HEK293 (cell line): ENCODE measurements around the gene TCHP.

Experiments used
- GLI2 ChIP-seq: fragments of 450-650 bp; formaldehyde crosslinking; IDR thresholded peaks from 2 replicates; pipeline ENCODE4; 2017; ENCODE audit warnings: missing biosample characterization, missing genetic modification characterization, low read depth, borderline replicate concordance
- GLI4 ChIP-seq: fragments of 450-650 bp; formaldehyde crosslinking; IDR thresholded peaks from 2 replicates; pipeline ENCODE4 v1.5.1; 2016; ENCODE audit warnings: missing biosample characterization, missing genetic modification characterization
- HIC1 ChIP-seq: fragments of 450-650 bp; formaldehyde crosslinking; IDR thresholded peaks from 2 replicates; pipeline ENCODE4 v1.5.1; 2016; ENCODE audit warnings: missing biosample characterization, missing genetic modification characterization
- KLF10 ChIP-seq: fragments of 450-650 bp; IDR thresholded peaks from 2 replicates; pipeline ENCODE4 v1.5.1; 2018; ENCODE audit warnings: missing biosample characterization, mild to moderate bottlenecking, missing genetic modification characterization
- PATZ1 ChIP-seq: fragments of 450-650 bp; formaldehyde crosslinking; IDR thresholded peaks from 2 replicates; pipeline ENCODE4 v1.5.1; 2016; ENCODE audit warnings: missing biosample characterization, missing genetic modification characterization
- REPIN1 ChIP-seq: fragments of 450-650 bp; formaldehyde crosslinking; IDR thresholded peaks from 2 replicates; pipeline ENCODE4 v1.5.1; 2017; ENCODE audit warnings: missing biosample characterization, missing genetic modification characterization, low read depth
- ZBTB21 ChIP-seq: fragments of 450-650 bp; formaldehyde crosslinking; IDR thresholded peaks from 2 replicates; pipeline ENCODE4 v1.5.1; 2017; ENCODE audit warnings: missing biosample characterization, missing genetic modification characterization
- ZBTB48 ChIP-seq: fragments of 450-650 bp; formaldehyde crosslinking; IDR thresholded peaks from 2 replicates; pipeline ENCODE4 v1.5.1; 2016; ENCODE audit warnings: missing biosample characterization, missing genetic modification characterization
- ZBTB6 ChIP-seq: fragments of 450-650 bp; formaldehyde crosslinking; IDR thresholded peaks from 2 replicates; pipeline ENCODE4 v1.5.1; 2017; ENCODE audit warnings: missing biosample characterization, missing genetic modification characterization
- ZBTB8A ChIP-seq: fragments of 450-650 bp; formaldehyde crosslinking; IDR thresholded peaks from 2 replicates; pipeline ENCODE4 v1.5.1; 2016; ENCODE audit warnings: missing biosample characterization, missing genetic modification characterization
- ZFHX2 ChIP-seq: fragments of 450-650 bp; formaldehyde crosslinking; conservative IDR thresholded peaks from 2 replicates; pipeline ENCODE4 v1.5.1; 2016; ENCODE audit warnings: missing biosample characterization, missing genetic modification characterization
- ZNF121 ChIP-seq: fragments of 450-650 bp; formaldehyde crosslinking; IDR thresholded peaks from 2 replicates; pipeline ENCODE4 v1.5.1; 2016; ENCODE audit warnings: missing biosample characterization, missing genetic modification characterization
- ZNF169 ChIP-seq: fragments of 450-650 bp; formaldehyde crosslinking; IDR thresholded peaks from 2 replicates; pipeline ENCODE4 v1.5.1; 2016; ENCODE audit warnings: missing biosample characterization, missing genetic modification characterization
- ZNF24 ChIP-seq: fragments of 450-650 bp; formaldehyde crosslinking; IDR thresholded peaks from 2 replicates; pipeline ENCODE4 v1.5.1; 2016; ENCODE audit warnings: missing biosample characterization, missing genetic modification characterization
- ZNF266 ChIP-seq: fragments of 450-650 bp; formaldehyde crosslinking; IDR thresholded peaks from 2 replicates; pipeline ENCODE4 v1.5.1; 2016; ENCODE audit warnings: missing biosample characterization, missing genetic modification characterization, low read depth
- ZNF324 ChIP-seq: fragments of 450-650 bp; formaldehyde crosslinking; IDR thresholded peaks from 2 replicates; pipeline ENCODE4 v1.5.1; 2016; ENCODE audit warnings: missing biosample characterization, missing genetic modification characterization
- ZNF335 ChIP-seq: fragments of 450-650 bp; formaldehyde crosslinking; conservative IDR thresholded peaks from 2 replicates; pipeline ENCODE4 v1.5.1; 2016; ENCODE audit warnings: missing biosample characterization, missing genetic modification characterization
- ZNF449 ChIP-seq: fragments of 450-650 bp; formaldehyde crosslinking; IDR thresholded peaks from 2 replicates; pipeline ENCODE4 v1.5.1; 2017; ENCODE audit warnings: missing biosample characterization, mild to moderate bottlenecking, missing genetic modification characterization, moderate library complexity
- ZNF510 ChIP-seq: fragments of 450-650 bp; formaldehyde crosslinking; IDR thresholded peaks from 2 replicates; pipeline ENCODE4 v1.5.1; 2018; ENCODE audit warnings: mild to moderate bottlenecking, missing genetic modification characterization, missing biosample characterization; ENCODE audit not compliant: insufficient replicate concordance
- ZNF544 ChIP-seq: fragments of 450-650 bp; formaldehyde crosslinking; IDR thresholded peaks from 2 replicates; pipeline ENCODE4 v1.5.0; 2017; ENCODE audit warnings: missing biosample characterization, missing genetic modification characterization
- ZNF555 ChIP-seq: fragments of 450-650 bp; formaldehyde crosslinking; conservative IDR thresholded peaks from 2 replicates; pipeline ENCODE4 v1.5.1; 2017; ENCODE audit warnings: missing biosample characterization, mild to moderate bottlenecking, missing genetic modification characterization, inconsistent platforms
- ZNF561 ChIP-seq: fragments of 450-650 bp; IDR thresholded peaks from 2 replicates; pipeline ENCODE4 v1.5.1; 2018; ENCODE audit warnings: missing biosample characterization, missing genetic modification characterization, borderline replicate concordance
- ZNF610 ChIP-seq: fragments of 450-650 bp; formaldehyde crosslinking; IDR thresholded peaks from 2 replicates; pipeline ENCODE4 v1.5.1; 2016; ENCODE audit warnings: missing biosample characterization, missing genetic modification characterization, borderline replicate concordance
- ZNF629 ChIP-seq: fragments of 450-650 bp; formaldehyde crosslinking; IDR thresholded peaks from 2 replicates; pipeline ENCODE4 v1.5.1; 2017; ENCODE audit warnings: missing biosample characterization, missing genetic modification characterization
- ZNF660 ChIP-seq: fragments of 450-650 bp; IDR thresholded peaks from 2 replicates; pipeline ENCODE4 v1.5.1; 2018; ENCODE audit warnings: missing biosample characterization, mild to moderate bottlenecking, missing genetic modification characterization
- ZNF701 ChIP-seq: fragments of 450-650 bp; formaldehyde crosslinking; IDR thresholded peaks from 2 replicates; pipeline ENCODE4 v1.5.1; 2016; ENCODE audit warnings: missing biosample characterization, missing genetic modification characterization
- ZNF777 ChIP-seq: fragments of 450-650 bp; formaldehyde crosslinking; IDR thresholded peaks from 2 replicates; pipeline ENCODE4 v1.5.1; 2017; ENCODE audit warnings: missing biosample characterization, missing genetic modification characterization, borderline replicate concordance
- ZNF792 ChIP-seq: fragments of 450-650 bp; formaldehyde crosslinking; IDR thresholded peaks from 2 replicates; pipeline ENCODE4 v1.5.1; 2016; ENCODE audit warnings: missing biosample characterization, missing genetic modification characterization
- ZSCAN5A ChIP-seq: fragments of 450-650 bp; formaldehyde crosslinking; IDR thresholded peaks from 2 replicates; pipeline ENCODE4 v1.5.1; 2016; ENCODE audit warnings: missing biosample characterization, missing genetic modification characterization

Gene TCHP

GRCh38 chr12:109899783-109900751 is at the start of gene TCHP (continued):
- peak; percentile 4; the same call in 1 of the 2 replicates for TF ChIP-seq ZBTB6 (tag by site-specific recombination)
- peak; percentile 74; the same call in 1 of the 2 replicates for TF ChIP-seq ZNF777 (tag by site-specific recombination)
- TF ChIP-seq ZBTB8A (tag by site-specific recombination): peak; percentile 96
- TF ChIP-seq ZNF660 (tag by site-specific recombination): peak; percentile 85
- no peak for TF ChIP-seq GLI4 (tag by site-specific recombination)
- TF ChIP-seq ZNF510 (tag by site-specific recombination): no peak
- no peak for TF ChIP-seq ZNF324 (tag by site-specific recombination)
- TF ChIP-seq ZSCAN5A: 0 out of 2 replicates have a peak, but pooled peaks have one; percentile 32
- TF ChIP-seq ZNF629 (tag by site-specific recombination): 0 out of 2 replicates have a peak, but pooled peaks have one; percentile 30
- peak; percentile 87 for TF ChIP-seq ZNF121
- TF ChIP-seq GLI2 (tag by site-specific recombination): no peak
- TF ChIP-seq HIC1 (tag by site-specific recombination): no peak
- no peak for TF ChIP-seq ZBTB21 (tag by site-specific recombination)
- 0 out of 2 replicates have a peak, but pooled peaks have one; percentile 24 for TF ChIP-seq ZNF792 (tag by site-specific recombination)
- TF ChIP-seq ZNF24 (tag by site-specific recombination): 0 out of 2 replicates have a peak, but pooled peaks have one; percentile 63
- no peak for TF ChIP-seq ZNF544 (tag by site-specific recombination)
- no peak for TF ChIP-seq ZNF266 (tag by site-specific recombination)
- no peak for TF ChIP-seq ZNF701 (tag by site-specific recombination)
- TF ChIP-seq ZBTB48 (tag by site-specific recombination): peak; percentile 86
- peak; percentile 43; the same call in 1 of the 2 replicates for TF ChIP-seq REPIN1 (tag by site-specific recombination)
- TF ChIP-seq PATZ1 (tag by site-specific recombination): peak; percentile 62
- no peak for TF ChIP-seq ZNF555 (tag by site-specific recombination)
- peak; percentile 88 for TF ChIP-seq ZFHX2 (tag by site-specific recombination)
- TF ChIP-seq ZNF561: peak; percentile 93; the same call in 1 of the 2 replicates
- no peak for TF ChIP-seq ZNF169 (tag by site-specific recombination)
- peak; percentile 97 for TF ChIP-seq ZNF335 (tag by site-specific recombination)
- TF ChIP-seq ZNF449 (tag by site-specific recombination): peak; percentile 65
- no peak for TF ChIP-seq ZNF610 (tag by site-specific recombination)
- TF ChIP-seq KLF10 (tag by site-specific recombination): 0 out of 2 replicates have a peak, but pooled peaks have one; percentile 58
